Gastrocnemius medialis (tissue), 4 donors: ENCODE data around the gene BICD1. TPM values are rescaled to one million over a fixed set of nuclear protein-coding genes. Genes with fewer than 3 reads are reported as not detected.
"Not testable (repeated sequence)": the region's sequence is repeated elsewhere in the genome, so short reads cannot be mapped to it uniquely, and the experiment has no call there.

Experiments used
- ATAC-seq, 2 donors: fragments of 150-250 bp; one replicate each; pipeline ENCODE4 v1.9.1; 2016
- DNase-seq, 2 donors: peaks; one replicate each; pipeline ENCODE4 v3.0.0-alpha.2; 2019
- H3K27ac ChIP-seq, 4 donors: fragments of 200-600 bp; sonication (generic); 1 replicate in 1 of 4; 2 replicates in 3 of 4; pipeline ENCODE4 v1.5.1; 2016 to 2018; ENCODE audit warnings: mild to moderate bottlenecking in 2 of 4, moderate library complexity in 1 of 4
- H3K27me3 ChIP-seq, 3 donors: fragments of 200-600 bp; sonication (generic) in 2 of 3; 1 replicate in 1 of 3; 2 replicates in 2 of 3; pipeline versions ENCODE4 v1.5.1 to v1.6.0; 2016 to 2019; ENCODE audit warnings: mild to moderate bottlenecking in 1 of 3, moderate library complexity in 1 of 3
- H3K36me3 ChIP-seq, 2 donors: fragments of 200-600 bp; sonication (generic) in 1 of 2; one replicate each; pipeline ENCODE4 v1.5.1; 2017 to 2018
- H3K4me1 ChIP-seq, 2 donors: fragments of 200-600 bp; sonication (generic) in 1 of 2; one replicate each; pipeline ENCODE4 v1.5.1; 2016 to 2017; ENCODE audit warnings: mild to moderate bottlenecking in 2 of 2
- H3K4me3 ChIP-seq, 4 donors: fragments of 200-600 bp; sonication (generic) in 3 of 4; 1 replicate in 1 of 4; 2 replicates in 3 of 4; pipeline ENCODE4 v1.5.1; 2016 to 2019; ENCODE audit warnings: mild to moderate bottlenecking in 2 of 4
- H3K9me3 ChIP-seq, 3 donors: fragments of 200-600 bp; sonication (generic) in 2 of 3; 1 replicate in 1 of 3; 2 replicates in 2 of 3; pipeline ENCODE4 v1.5.1; 2016 to 2019
- CTCF ChIP-seq, 5 experiments: fragments of 450-650 bp in 3 of 5; fragments of 200-600 bp in 2 of 5; sonication (generic) in 2 of 5; IDR thresholded peaks in 4 of 5; conservative IDR thresholded peaks in 1 of 5; 1 replicate in 4 of 5; 2 replicates in 1 of 5; pipeline ENCODE4 v1.5.1; 2016 to 2019; ENCODE audit warnings: antibody characterized with exemption in 5 of 5, mild to moderate bottlenecking in 3 of 5, moderate library complexity in 3 of 5
- POLR2A ChIP-seq, 2 donors: fragments of 450-650 bp; IDR thresholded peaks; one replicate each; pipeline ENCODE4 v1.6.1; 2017; ENCODE audit warnings: antibody characterized with exemption in 2 of 2, mild to moderate bottlenecking in 2 of 2, moderate library complexity in 2 of 2
- in situ Hi-C, 4 donors: fragments of 200-750 bp; cut with MboI; loops; one replicate each; pipeline versions ENCODE4 v1.15.0 to v1.8.0; 2017; ENCODE audit warnings: low sequenced_read_pairs in 4 of 4
- intact Hi-C: fragments of 100-400 bp; cut with DNase I; formaldehyde crosslinking; loops from one replicate; pipeline ENCODE4 v1.15.1; 2023; ENCODE audit warnings: low total_unique reads
- total RNA-seq, 4 donors: library from RNA; depleted of rRNA; stranded (reverse); fragments of >200 nt; gene quantifications; one replicate each; pipeline versions ENCODE4 v1.1.0 to v1.2.3, GENCODE V29; 2016

BICD1 gene
- total RNA-seq, 4 donors from 2014 or later, result 1.4 to 2.3 (median 2.0) TPM

- Histone ChIP-seq H3K9me3 (no peaks in the 10 kb centered on the region), H3K4me3 (no peak overlapping the region), H3K27me3 (no peaks in the 10 kb centered on the region), H3K27ac (no peak overlapping the region), H3K4me1 (no peaks in the 10 kb centered on the region), H3K36me3 (no peaks in the 10 kb centered on the region)
- intact Hi-C loops, result no loop called here
- ATAC-seq (no peak), DNase-seq (no peak)
- in situ Hi-C loops, result no loop called here
- TF ChIP-seq CTCF (IDR thresholded peaks at IDR 0.05 in 4 of 5, conservative IDR thresholded peaks at IDR 0.05 in 1 of 5) (no peak), POLR2A (IDR thresholded peaks at IDR 0.05) (no peak)
Observed at GRCh38 chr12:32230613-32230993, 124.0 kb downstream of the BICD1 start.

- intact Hi-C loops, H3K27ac ChIP-seq, H3K27me3 ChIP-seq, ATAC-seq, in situ Hi-C loops, H3K4me3 ChIP-seq, H3K36me3 ChIP-seq, H3K9me3 ChIP-seq, DNase-seq, H3K4me1 ChIP-seq: not testable (repeated sequence)
Observed at GRCh38 chr12:32231361-32231760, 124.7 kb downstream of the BICD1 start.

- intact Hi-C loops (no loop called here), in situ Hi-C loops (no loop called here)
- DNase-seq (no peak), ATAC-seq (no peak)
- Histone ChIP-seq H3K36me3 (no peaks in the 10 kb centered on the region), H3K27ac (no peak overlapping the region), H3K9me3 (no peaks in the 10 kb centered on the region), H3K4me1 (no peaks in the 10 kb centered on the region), H3K4me3 (no peak overlapping the region), H3K27me3 (no peaks in the 10 kb centered on the region)
- no peak for TF ChIP-seq CTCF (IDR thresholded peaks at IDR 0.05 in 4 of 5, conservative IDR thresholded peaks at IDR 0.05 in 1 of 5)
- TF ChIP-seq POLR2A (IDR thresholded peaks at IDR 0.05), result no peak
Observed at GRCh38 chr12:32233568-32233967, 126.9 kb downstream of the BICD1 start.

GRCh38 chr12:32235251-32235650 lies 128.6 kb downstream of the BICD1 start:
- Histone ChIP-seq H3K9me3 (no peaks in the 10 kb centered on the region), H3K4me3 (no peak overlapping the region), H3K36me3 (no peaks in the 10 kb centered on the region), H3K27ac (no peak overlapping the region), H3K27me3 (no peaks in the 10 kb centered on the region), H3K4me1 (no peaks in the 10 kb centered on the region)
- DNase-seq, result no peak
- no peak for TF ChIP-seq CTCF (IDR thresholded peaks at IDR 0.05 in 4 of 5, conservative IDR thresholded peaks at IDR 0.05 in 1 of 5)
- TF ChIP-seq POLR2A (IDR thresholded peaks at IDR 0.05), result no peak
- in situ Hi-C loops (no loop called here), intact Hi-C loops (no loop called here)
- ATAC-seq, result no peak

GRCh38 chr12:32240162-32240561 lies 133.5 kb downstream of the BICD1 start:
- no peak overlapping the region for H3K27ac ChIP-seq
- no peaks in the 10 kb centered on the region for H3K36me3 ChIP-seq
- DNase-seq (no peak), ATAC-seq (no peak)
- H3K27me3 ChIP-seq, result no peaks in the 10 kb centered on the region
- TF ChIP-seq CTCF (IDR thresholded peaks at IDR 0.05 in 4 of 5, conservative IDR thresholded peaks at IDR 0.05 in 1 of 5) (no peak), POLR2A (IDR thresholded peaks at IDR 0.05) (no peak)
- H3K4me3 ChIP-seq, result no peak overlapping the region
- intact Hi-C loops, result no loop called here
- no peaks in the 10 kb centered on the region for H3K4me1 ChIP-seq
- H3K9me3 ChIP-seq, result no peaks in the 10 kb centered on the region
- in situ Hi-C loops, result no loop called here
